HG03439 (cell line): ENCODE results near the gene WNT9A.

Source experiments
- ATAC-seq: cut with Tn5 transposase; IDR thresholded peaks from one replicate; pipeline ENCODE4 v1.9.1; 2021; ENCODE audit warnings: mild to moderate bottlenecking, moderate library complexity; ENCODE audit not compliant: unreplicated experiment

Gene WNT9A

GRCh38 chr1:227925582-227926198 is 22.0 kb downstream of the WNT9A start:
- no peak for ATAC-seq

DNA sequence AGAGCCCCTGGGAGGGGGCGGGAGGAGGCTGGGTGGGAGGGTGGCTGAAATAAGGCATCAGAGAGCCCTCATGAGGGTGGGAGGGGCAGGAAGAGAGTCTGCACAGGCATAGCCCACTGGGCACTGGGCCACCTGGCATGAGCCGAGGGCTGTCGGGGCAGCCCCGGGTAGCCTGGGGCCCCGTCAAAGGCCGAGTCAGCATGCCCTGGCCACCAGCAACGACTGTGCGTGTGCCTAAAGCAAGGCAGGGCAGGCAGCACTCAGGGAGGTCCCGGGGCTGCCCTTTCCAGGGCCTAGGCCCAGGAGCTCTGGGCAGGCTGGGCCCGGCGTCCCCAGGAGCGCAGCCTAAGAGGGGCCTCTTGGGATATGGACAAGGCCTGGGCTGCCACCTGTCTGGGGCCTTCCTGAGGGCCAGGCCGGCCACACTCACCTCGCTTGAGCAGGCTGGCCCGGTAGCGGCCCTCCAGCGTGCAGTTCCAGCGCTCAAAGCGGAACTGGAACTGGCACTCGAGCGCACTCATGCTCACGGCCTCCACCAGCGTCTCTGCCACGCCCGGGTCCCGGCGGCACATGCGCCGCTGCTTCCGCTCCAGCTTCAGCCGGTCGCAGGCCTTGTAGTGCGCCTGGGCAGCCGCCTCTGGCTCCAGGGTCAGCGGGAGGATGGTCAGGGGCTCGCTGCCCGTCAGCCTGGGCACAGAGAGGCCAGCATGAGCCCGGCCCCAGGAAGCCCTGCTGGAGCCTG is 22.7 kb downstream of the WNT9A start:
- no peak for ATAC-seq

GRCh38 chr1:227924168-227924832 is 23.4 kb downstream of the WNT9A start:
- no peak for ATAC-seq

DNA sequence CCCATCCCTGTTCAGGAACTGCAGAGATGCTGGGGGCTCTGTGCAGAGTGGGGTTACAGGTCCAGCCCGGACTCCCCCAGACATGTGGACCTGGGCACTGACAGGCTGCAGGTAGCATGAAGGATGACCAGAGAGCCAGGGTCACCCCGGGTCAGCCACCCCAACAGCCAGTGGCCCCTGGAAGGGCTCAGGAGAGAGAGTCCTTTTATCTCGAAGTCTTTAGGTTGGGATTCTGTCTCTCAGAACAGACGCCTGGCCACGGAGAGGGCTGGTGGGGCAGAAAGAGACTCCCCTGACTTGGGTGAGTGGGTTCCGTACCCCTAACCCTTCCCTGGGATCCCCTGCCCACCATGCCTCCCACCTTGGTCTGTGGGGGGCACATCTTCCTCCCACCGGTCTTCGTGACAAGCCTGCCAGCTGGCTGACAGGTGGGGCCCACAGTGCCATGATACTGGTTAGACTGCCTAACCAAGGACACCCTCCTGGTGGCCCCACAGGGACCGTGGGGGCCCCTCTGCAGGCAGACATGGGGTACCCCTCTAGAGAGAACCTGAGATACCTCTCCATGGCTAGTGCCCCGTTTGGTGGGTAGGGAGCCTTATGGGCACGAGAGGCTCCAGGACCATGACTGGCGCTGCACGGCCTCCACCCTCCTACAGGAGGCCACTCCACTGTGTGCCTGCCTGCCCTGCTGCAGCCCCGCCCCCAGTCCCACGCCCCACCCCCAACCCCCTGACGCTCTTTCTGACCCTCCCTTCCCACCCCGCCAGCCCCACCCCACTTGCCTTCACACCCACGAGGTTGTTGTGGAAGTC is 24.2 kb downstream of the WNT9A start:
- no peak for ATAC-seq

GRCh38 chr1:227922501-227923352 is 25.0 kb downstream of the WNT9A start:
- no peak for ATAC-seq

- ATAC-seq, result no peak
Measured at GRCh38 chr1:227921461-227922185, 26.1 kb downstream of the WNT9A start.

DNA sequence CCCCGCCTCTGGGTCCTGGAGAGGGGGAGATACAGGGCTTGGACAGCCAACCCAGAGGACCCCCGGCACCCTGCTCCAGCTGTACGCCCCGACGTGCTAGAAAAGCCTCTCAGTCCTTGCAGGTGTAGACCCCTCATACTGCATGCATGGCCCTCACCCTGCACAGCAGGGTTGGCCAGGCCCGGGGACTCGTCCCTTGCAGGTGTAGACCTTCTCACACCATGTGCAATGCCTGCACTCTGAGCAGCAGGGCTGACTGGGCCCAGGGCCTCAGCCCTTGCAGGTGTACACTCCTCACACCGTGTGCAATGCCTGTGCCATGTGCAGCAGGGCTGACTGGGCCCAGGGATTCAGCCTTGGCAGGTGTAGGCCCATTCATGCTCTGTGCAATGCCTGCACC is 26.8 kb downstream of the WNT9A start:
- no peak for ATAC-seq

DNA sequence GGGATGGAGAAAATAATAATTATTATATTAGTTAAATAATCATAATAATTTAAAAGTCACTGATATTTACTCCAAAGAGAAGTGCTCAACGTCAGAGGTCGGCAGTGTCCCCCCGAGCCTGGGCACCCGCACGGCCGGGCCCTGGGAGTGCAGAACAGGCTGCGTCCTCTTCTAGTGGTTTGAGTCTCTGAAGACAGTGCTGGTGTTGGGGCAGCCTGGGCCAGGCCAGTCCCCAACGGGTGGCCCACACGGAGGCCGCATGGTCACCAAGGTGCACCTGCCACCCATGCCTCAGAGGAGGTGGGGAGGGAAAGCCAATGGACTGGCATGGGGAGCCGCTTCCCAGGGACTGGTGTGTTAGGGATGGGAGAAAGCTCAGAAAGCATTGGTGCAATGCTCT is 27.3 kb downstream of the WNT9A start:
- ATAC-seq, result no peak

GRCh38 chr1:227919906-227920305 is 27.8 kb downstream of the WNT9A start:
- ATAC-seq, result no peak

- ATAC-seq, result no peak
Measured at GRCh38 chr1:227918736-227919135, 29.0 kb downstream of the WNT9A start.

DNA sequence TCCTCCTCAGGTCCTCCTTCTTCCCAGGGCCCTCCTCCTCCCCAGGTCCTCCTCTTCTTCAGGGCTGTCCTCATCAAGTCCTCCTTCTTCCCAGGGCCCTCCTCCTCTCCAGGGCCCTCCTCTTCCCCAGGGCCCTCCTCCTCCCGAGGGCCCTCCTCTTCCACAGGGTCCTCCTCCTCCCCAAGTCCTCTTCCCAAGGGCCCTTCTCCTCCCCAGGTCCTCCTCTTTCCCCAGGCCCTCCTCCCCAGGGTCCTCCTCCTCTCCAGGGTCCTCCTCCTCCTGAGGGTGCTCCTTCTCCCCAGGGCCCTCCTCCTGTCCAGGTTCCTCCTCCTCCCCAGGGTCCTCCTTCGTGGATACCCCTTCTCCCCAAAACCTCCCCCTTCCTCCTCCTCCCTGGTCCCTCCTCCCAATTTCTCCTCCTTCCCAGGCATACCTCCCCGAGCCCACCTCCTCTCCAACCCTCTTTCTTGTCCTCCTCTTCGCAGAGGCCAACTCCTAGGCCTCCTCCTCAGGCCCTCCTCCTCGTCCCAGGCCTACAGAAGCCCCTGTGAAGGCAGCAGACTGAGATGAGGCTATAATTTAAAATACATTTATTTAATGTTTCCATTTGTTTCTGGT is 29.5 kb downstream of the WNT9A start:
- no peak for ATAC-seq

DNA sequence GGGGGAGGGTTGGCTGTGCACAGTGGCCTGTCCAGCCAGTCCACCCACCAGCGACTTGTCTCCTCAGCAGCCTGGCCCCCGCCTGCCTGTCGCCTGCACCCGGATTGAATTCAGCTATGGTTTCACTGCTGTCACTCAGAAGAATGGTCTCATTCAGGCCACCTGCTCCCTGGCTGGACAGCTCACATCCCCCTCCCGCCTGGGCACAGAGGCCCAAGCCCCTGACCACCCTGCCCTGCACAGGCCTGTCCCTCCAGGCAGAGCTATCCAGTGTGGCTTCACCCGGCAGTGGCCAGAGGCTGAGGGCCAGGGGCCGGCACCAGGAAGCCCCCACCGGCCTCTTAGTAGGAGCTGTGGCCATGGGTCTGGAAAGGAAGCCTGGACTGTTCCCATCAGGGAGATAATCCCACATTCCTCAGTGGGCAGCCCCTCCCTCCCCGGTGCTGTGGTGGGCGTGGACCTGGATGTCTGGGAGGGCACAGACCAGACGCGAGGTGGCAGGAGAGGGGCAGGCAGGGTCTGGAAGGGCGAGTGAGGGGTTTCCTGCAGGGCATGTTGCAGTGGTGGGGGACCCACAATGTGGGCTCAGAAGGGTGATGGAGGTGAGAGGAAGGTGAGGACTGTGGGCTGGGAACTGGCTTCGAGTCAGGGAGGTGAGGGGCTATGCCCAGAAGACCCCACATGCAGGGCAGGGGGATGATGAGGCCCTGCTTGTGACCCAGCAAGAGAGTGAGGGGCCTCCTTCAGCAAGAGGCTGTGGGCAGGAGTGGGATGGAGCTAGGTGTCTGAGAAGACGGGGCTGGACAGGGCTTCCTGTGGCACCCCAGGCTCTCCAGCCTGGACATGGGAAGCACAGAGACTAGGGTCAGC is 30.4 kb downstream of the WNT9A start:
- ATAC-seq, result no peak

- ATAC-seq, result no peak
Measured at GRCh38 chr1:227916655-227917054, 31.1 kb downstream of the WNT9A start.

- ATAC-seq, result no peak
Measured at GRCh38 chr1:227915564-227916553, 31.9 kb downstream of the WNT9A start.

DNA sequence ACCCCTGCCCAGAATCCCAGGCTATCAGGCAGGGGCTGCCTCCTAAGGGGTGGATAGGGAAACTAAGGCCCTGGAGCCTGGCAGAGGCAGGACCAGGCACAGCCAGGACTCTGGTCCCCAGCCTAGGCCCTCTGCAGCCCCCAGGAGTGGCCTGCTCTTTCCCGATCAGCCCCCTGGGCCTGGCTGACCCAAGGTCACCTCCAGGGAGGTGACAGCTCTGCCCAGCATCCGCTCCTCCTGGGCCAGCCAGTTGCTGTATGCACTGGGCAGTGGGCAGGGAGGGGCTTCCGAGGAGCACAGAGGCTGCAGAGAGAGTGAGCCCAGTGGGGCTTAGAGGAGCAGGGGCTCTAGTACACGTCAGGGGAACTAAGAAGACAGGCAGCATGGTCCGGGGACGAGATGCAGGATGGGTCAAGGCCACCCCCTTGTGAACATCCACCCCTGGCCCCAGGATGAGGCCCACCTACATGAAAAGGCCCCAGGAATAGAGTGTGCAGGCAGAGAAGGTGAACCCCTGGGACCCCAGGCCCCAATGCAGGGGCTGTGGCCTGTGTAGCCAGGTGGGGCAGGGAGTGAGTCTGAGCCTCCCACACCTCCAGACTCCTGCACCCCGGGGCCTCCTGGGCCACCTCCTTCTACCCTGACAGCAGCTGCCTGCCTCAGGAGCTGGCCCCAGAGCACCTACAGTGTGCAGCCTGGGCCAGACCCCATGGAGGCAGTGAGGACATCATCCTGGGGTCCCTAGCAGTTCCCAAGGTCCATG is 32.8 kb downstream of the WNT9A start:
- ATAC-seq, result no peak
